OCI-LY7 (cell line): ENCODE results near the gene C8G. TPM values are rescaled to one million over a fixed set of nuclear protein-coding genes. Genes with fewer than 3 reads are reported as not detected.

ENCODE experiments used
- BruUV-seq: library from RNA; stranded (reverse); fragments of 400-500 nt; replicated peaks from 2 replicates; lab custom pipeline; 2021; lab: Mats Ljungman, UMichigan
- CTCF ChIA-PET: fragments of 300-600 bp; sonication (Branson Sonifier 250); formaldehyde crosslinking; loops from one replicate; lab custom pipeline; 2022; ENCODE audit warnings: antibody characterized with exemption; ENCODE audit not compliant: unreplicated experiment; lab: Charles Lee
- POLR2A ChIA-PET: fragments of 300-600 bp; sonication (Branson Sonifier 250); formaldehyde crosslinking; loops from one replicate; lab custom pipeline; 2022; ENCODE audit warnings: antibody characterized with exemption; lab: Charles Lee
- DNase-seq: peaks from one replicate; pipeline ENCODE4 v3.0.0-alpha.2; 2015; ENCODE audit warnings: low spot score
- H2AFZ ChIP-seq: fragments of 200-600 bp; sonication (generic), shearing (Covaris generic); 2 replicates; pipeline ENCODE4 v1.6.1; 2014; ENCODE audit warnings: mild to moderate bottlenecking, antibody characterized with exemption, low read length, moderate library complexity
- H3K27ac ChIP-seq: fragments of 200-600 bp; sonication (generic); 2 replicates; pipeline ENCODE4 v1.5.1; 2014; ENCODE audit warnings: mixed run types, low read depth, mild to moderate bottlenecking, moderate library complexity, low read length, inconsistent platforms; ENCODE audit not compliant: poor library complexity, severe bottlenecking
- H3K36me3 ChIP-seq: fragments of 200-600 bp; sonication (generic); 2 replicates; pipeline ENCODE4 v1.6.1; 2014; ENCODE audit warnings: mild to moderate bottlenecking, antibody characterized with exemption, low read length, moderate library complexity, mixed read lengths; ENCODE audit not compliant: insufficient read depth
- H3K4me1 ChIP-seq: fragments of 200-600 bp; sonication (generic); 2 replicates; pipeline ENCODE4 v1.5.1; 2014; ENCODE audit warnings: mild to moderate bottlenecking, low read length; ENCODE audit not compliant: insufficient read depth, poor library complexity, severe bottlenecking
- H3K4me2 ChIP-seq: fragments of 200-600 bp; sonication (generic); 2 replicates; pipeline ENCODE4 v1.6.1; 2014; ENCODE audit warnings: mild to moderate bottlenecking, low read length
- H3K4me3 ChIP-seq: fragments of 200-600 bp; sonication (generic); 2 replicates; pipeline ENCODE4 v1.5.1; 2014; ENCODE audit warnings: mild to moderate bottlenecking, low read depth, low read length; ENCODE audit not compliant: poor library complexity, severe bottlenecking
- H3K79me2 ChIP-seq: fragments of 200-600 bp; sonication (generic); 2 replicates; pipeline ENCODE4 v1.6.1; 2016; ENCODE audit warnings: low read depth, mild to moderate bottlenecking, low read length, moderate library complexity, mixed read lengths; ENCODE audit not compliant: insufficient read depth
- H3K9me2 ChIP-seq: fragments of 200-600 bp; sonication (generic); 2 replicates; pipeline ENCODE4 v1.6.1; 2016; ENCODE audit warnings: mild to moderate bottlenecking, low read length, mixed read lengths; ENCODE audit not compliant: insufficient read depth
- H3K9me3 ChIP-seq: fragments of 200-600 bp; sonication (generic); 2 replicates; pipeline ENCODE4 v1.6.1; 2014; ENCODE audit warnings: mild to moderate bottlenecking, mixed run types, low read length, mixed read lengths
- H4K20me1 ChIP-seq: fragments of 200-600 bp; sonication (generic); 2 replicates; pipeline ENCODE4 v1.6.1; 2014; ENCODE audit warnings: mild to moderate bottlenecking, antibody characterized with exemption, low read length, moderate library complexity, mixed read lengths; ENCODE audit not compliant: insufficient read depth
- CTCF ChIP-seq: fragments of 200-600 bp; sonication (generic); conservative IDR thresholded peaks from 2 replicates; pipeline ENCODE4 v1.5.1; 2014; ENCODE audit warnings: mild to moderate bottlenecking, antibody characterized with exemption, low read length, moderate library complexity, mixed read lengths
- EZH2phosphoT487 ChIP-seq: fragments of 200-600 bp; sonication (generic); IDR thresholded peaks from 2 replicates; pipeline ENCODE4 v1.6.1; 2018; ENCODE audit warnings: low read depth, borderline replicate concordance, mild to moderate bottlenecking, mixed run types, antibody characterized with exemption, low read length, moderate library complexity, mixed read lengths
- intact Hi-C: fragments of 100-400 bp; cut with micrococcal nuclease; formaldehyde crosslinking; loops from one replicate; pipeline ENCODE4 v1.10.0; 2022; ENCODE audit not compliant: unreplicated experiment
- total RNA-seq, 2 experiments: library from RNA; depleted of rRNA in 1 of 2; stranded (reverse); fragments of >200 nt in 1 of 2; shearing (Covaris generic) in 1 of 2; gene quantifications; 2 replicates each; pipeline ENCODE4 v1.2.3, GENCODE V29; 2014 to 2022

Gene C8G
- total RNA-seq, 2 experiments from 2014 or later = 0.95 to 2.2 TPM

GRCh38 chr9:136975644-136976043 is 30.6 kb downstream of the C8G start:
- Histone ChIP-seq H3K9me3 (no peaks in the 10 kb centered on the region), H3K27ac (no peak overlapping the region), H2AFZ (no peak overlapping the region), H3K36me3 (no peaks in the 10 kb centered on the region), H3K4me2 (no peak overlapping the region), H3K9me2 (no peaks in the 10 kb centered on the region), H4K20me1 (no peaks in the 10 kb centered on the region), H3K4me3 (no peak overlapping the region), H3K79me2 (no peaks in the 10 kb centered on the region), H3K4me1 (no peaks in the 10 kb centered on the region)
- BruUV-seq = no TSS peak
- intact Hi-C loops = no loop called here
- CTCF ChIA-PET = interaction anchor here (0.6 to 1.1 kb wide), 2 partner anchors 23 to 92 kb away, joined by 4 to 9 read pairs; no protein-coding TSS in a partner anchor
- TF ChIP-seq CTCF (peak; percentile 59), EZH2phosphoT487 (no peak)
- DNase-seq = peak; percentile 28
- POLR2A ChIA-PET = interaction anchor here (0.6 kb wide), 1 partner anchor 59 kb away, joined by 3 read pairs; no protein-coding TSS in a partner anchor

GRCh38 chr9:136977223-136977622 is 32.2 kb downstream of the C8G start, which contains the start of gene PTGDS:
PTGDS (plus strand) TSS chr9:136977504; CDS start chr9:136977579, 75 bp downstream.
- Histone ChIP-seq H3K27ac (no peak within 1 kb of the TSS), H3K4me3 (no peak within 1 kb of the TSS), H3K9me3 (no peaks in the 10 kb centered on the region), H3K4me2 (no peak within 1 kb of the TSS), H2AFZ (no peak within 1 kb of the TSS), H4K20me1 (no peaks in the 10 kb centered on the region), H3K36me3 (no peaks in the 10 kb centered on the region), H3K4me1 (no peaks in the 10 kb centered on the region), H3K79me2 (no peaks in the 10 kb centered on the region), H3K9me2 (no peaks in the 10 kb centered on the region)
- POLR2A ChIA-PET = no interaction called here
- no peak for TF ChIP-seq EZH2phosphoT487
- TF ChIP-seq CTCF = no peak
- CTCF ChIA-PET = no interaction called here
- intact Hi-C loops = no loop called here
- BruUV-seq = no TSS peak
- DNase-seq = no peak

GRCh38 chr9:136977649-136978072 is 32.6 kb downstream of the C8G start:
- no peaks in the 10 kb centered on the region for H4K20me1 ChIP-seq
- BruUV-seq = no TSS peak
- ChIA-PET POLR2A (no interaction called here), CTCF (interaction anchor here (0.6 kb wide), 1 partner anchor 22 kb away, joined by 5 read pairs; no protein-coding TSS in a partner anchor)
- no peak overlapping the region for H2AFZ ChIP-seq
- H3K4me2 ChIP-seq = no peak overlapping the region
- H3K9me2 ChIP-seq = no peaks in the 10 kb centered on the region
- H3K9me3 ChIP-seq = no peaks in the 10 kb centered on the region
- H3K4me3 ChIP-seq = no peak overlapping the region
- no peaks in the 10 kb centered on the region for H3K4me1 ChIP-seq
- no peak for TF ChIP-seq EZH2phosphoT487
- no peak for TF ChIP-seq CTCF
- no peaks in the 10 kb centered on the region for H3K79me2 ChIP-seq
- H3K36me3 ChIP-seq = no peaks in the 10 kb centered on the region
- intact Hi-C loops = no loop called here
- H3K27ac ChIP-seq = no peak overlapping the region
- DNase-seq = no peak
